Measurements from ENCODE around the gene MT1X. TPM values are rescaled to one million over a fixed set of nuclear protein-coding genes. Genes with fewer than 3 reads are reported as not detected.
A peak's percentile ranks its signal among the peaks of the same experiment; 100 is the strongest.

The MT1X gene
- polyA plus RNA-seq (2013, experiment 1 of 2; ENCODE audit: insufficient read length): 28.6 TPM
- 25.8 TPM for polyA plus RNA-seq (2013, experiment 2 of 2; ENCODE audit: insufficient read length)

GRCh38 chr16:56681939-56682702 lies at the start of gene MT1X:
MT1X (plus strand) TSS chr16:56682470; CDS start chr16:56682541, 71 bp downstream.
- peak; percentile 92 for DNase-seq

GRCh38 chr16:56632848-56633365 lies 49.4 kb upstream of the MT1X start:
- DNase-seq: no peak

- DNase-seq: no peak
These were observed 48.7 kb upstream of the MT1X start for GRCh38 chr16:56633535-56633934.

- DNase-seq: no peak
These were observed 47.4 kb upstream of the MT1X start for GRCh38 chr16:56634715-56635440.

- DNase-seq: no peak
These were observed 46.8 kb upstream of the MT1X start for GRCh38 chr16:56635441-56635967.

- no peak for DNase-seq
These were observed 45.5 kb upstream of the MT1X start for GRCh38 chr16:56636616-56637413.

GRCh38 chr16:56637814-56638750 lies 44.2 kb upstream of the MT1X start, which contains the start of gene MT1A:
MT1A (plus strand) TSS chr16:56638666; CDS start chr16:56638739, 73 bp downstream.
- DNase-seq: no peak

GRCh38 chr16:56639045-56639444 lies 43.2 kb upstream of the MT1X start:
- DNase-seq: no peak

GRCh38 chr16:56640076-56640475 lies 42.2 kb upstream of the MT1X start:
- no peak for DNase-seq

GRCh38 chr16:56641166-56641565 lies 41.1 kb upstream of the MT1X start:
- DNase-seq: no peak

- DNase-seq: no peak
These were observed 39.0 kb upstream of the MT1X start for GRCh38 chr16:56643080-56643778.

- no peak for DNase-seq
These were observed 38.4 kb upstream of the MT1X start for GRCh38 chr16:56643833-56644232.

GRCh38 chr16:56645311-56645710 lies 37.0 kb upstream of the MT1X start:
- no peak for DNase-seq

GRCh38 chr16:56645838-56646237 lies 36.4 kb upstream of the MT1X start:
- DNase-seq: no peak

GRCh38 chr16:56647641-56648431 lies 34.4 kb upstream of the MT1X start:
- DNase-seq: no peak

GRCh38 chr16:56649271-56649670 lies 33.0 kb upstream of the MT1X start:
- no peak for DNase-seq

GRCh38 chr16:56649820-56650219 lies 32.5 kb upstream of the MT1X start:
- no peak for DNase-seq

GRCh38 chr16:56651586-56651985 lies 30.7 kb upstream of the MT1X start, which contains the start of gene MT1B:
MT1B (plus strand) TSS chr16:56651886; CDS start chr16:56651954, 68 bp downstream.
- no peak for DNase-seq

GRCh38 chr16:56652600-56652999 lies 29.7 kb upstream of the MT1X start:
- no peak for DNase-seq

- no peak for DNase-seq
These were observed 29.1 kb upstream of the MT1X start for GRCh38 chr16:56653218-56653617.

Measured in fibroblast of skin of abdomen (primary cell).